A549 (cell line): ENCODE data around the gene CIDEA.

ENCODE experiments used
- CTCF ChIP-seq: fragments of >200 bp; sonication (Bioruptor Twin); formaldehyde crosslinking; IDR thresholded peaks from 3 replicates; pipeline ENCODE4 v1.5.1; 2016
- JUN ChIP-seq, 2 experiments: fragments of >200 bp; sonication (Bioruptor Twin); formaldehyde crosslinking; IDR thresholded peaks; 2 replicates in 1 of 2; 3 replicates in 1 of 2; pipeline ENCODE4 v1.6.1; 2016 to 2017
- JUNB ChIP-seq: fragments of >200 bp; sonication (Bioruptor Twin); formaldehyde crosslinking; IDR thresholded peaks from 2 replicates; pipeline ENCODE4 v1.6.1; 2016
- POLR2A ChIP-seq: IDR thresholded peaks from 2 replicates; pipeline ENCODE4 v1.6.1; 2012; ENCODE audit warnings: mild to moderate bottlenecking, low read length

GRCh38 chr18:12252061-12252460 is 2.1 kb upstream of the CIDEA start:
- no peak for TF ChIP-seq POLR2A
- no peak for TF ChIP-seq JUNB
- no peak for TF ChIP-seq CTCF
- TF ChIP-seq JUN (IDR thresholded peaks at IDR 0.05): no peak
